HTR-8/SVneo (cell line): ENCODE results near the gene TNK1.
"Not testable (repeated sequence)": the region's sequence is repeated elsewhere in the genome, so short reads cannot be mapped to it uniquely, and the experiment has no call there.

Experiments used
- DNase-seq: peaks from one replicate; pipeline ENCODE4 v3.0.0; 2011; ENCODE audit warnings: low spot score, mixed read lengths; ENCODE audit not compliant: insufficient read length
- FAIRE-seq: peaks from 2 replicates; lab custom pipeline; 2011; peaks lifted over from hg19 to GRCh38; lab: Jason Lieb, UNC

TNK1 gene

GRCh38 chr17:7380855-7381683 is at the start of gene TNK1:
TNK1 (plus strand) TSS chr17:7381089; CDS start chr17:7382927, 1,838 bp downstream.
- DNase-seq: no peak
- FAIRE-seq: no peak

DNA sequence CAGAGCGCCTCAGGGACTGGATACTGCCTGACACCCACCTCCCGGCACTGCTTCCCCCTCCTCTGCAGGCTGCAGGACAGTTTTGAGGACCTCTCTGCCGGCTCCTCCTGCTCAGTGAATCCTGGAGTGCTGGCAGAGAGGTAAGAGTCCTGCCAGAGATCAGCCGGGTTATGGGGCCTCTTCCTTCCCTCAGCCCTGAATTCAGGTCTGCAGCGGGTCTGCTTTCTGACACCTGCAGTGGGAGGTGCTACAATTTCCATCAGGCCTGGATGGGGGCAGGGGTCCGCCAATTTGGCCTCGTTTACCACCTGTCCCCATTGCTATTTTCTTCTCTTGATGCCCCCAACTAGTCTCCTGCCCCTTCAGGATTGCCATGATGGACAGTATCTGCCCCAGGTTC is 48.8 kb upstream of the TNK1 start:
- no peak for DNase-seq
- FAIRE-seq: no peak

- DNase-seq, FAIRE-seq: not testable (repeated sequence)
Measured at GRCh38 chr17:7332600-7333069, 48.3 kb upstream of the TNK1 start.

DNA sequence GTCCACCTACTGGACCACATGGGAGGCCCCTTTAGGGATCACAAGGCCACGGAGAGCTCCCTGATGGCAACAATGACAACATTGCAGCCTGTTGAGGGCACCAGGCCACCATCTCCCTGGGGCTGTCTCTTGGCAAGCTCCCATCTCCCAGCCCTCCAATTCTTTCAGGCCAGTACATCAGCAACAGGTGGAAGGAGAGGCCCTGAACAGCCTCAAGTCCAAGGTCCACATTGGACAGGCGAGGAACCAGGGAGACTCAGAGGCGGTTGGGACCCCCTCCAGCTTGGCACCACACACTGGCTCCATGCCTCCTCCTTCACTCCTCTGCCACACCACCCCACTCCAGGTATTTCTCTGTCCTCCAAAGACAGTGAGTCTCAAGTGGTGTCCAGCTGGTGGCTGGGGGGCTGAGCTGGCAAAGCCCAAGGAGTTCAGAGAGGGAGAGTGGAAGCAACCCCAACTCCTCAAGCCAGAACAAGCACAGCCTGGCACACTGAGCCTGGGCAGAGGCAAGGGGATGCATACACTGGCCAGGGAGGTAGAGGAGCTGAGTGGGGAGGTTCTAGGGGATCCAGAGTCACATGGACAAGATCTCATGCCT is 45.9 kb upstream of the TNK1 start:
- FAIRE-seq (no peak), DNase-seq (no peak)

DNA sequence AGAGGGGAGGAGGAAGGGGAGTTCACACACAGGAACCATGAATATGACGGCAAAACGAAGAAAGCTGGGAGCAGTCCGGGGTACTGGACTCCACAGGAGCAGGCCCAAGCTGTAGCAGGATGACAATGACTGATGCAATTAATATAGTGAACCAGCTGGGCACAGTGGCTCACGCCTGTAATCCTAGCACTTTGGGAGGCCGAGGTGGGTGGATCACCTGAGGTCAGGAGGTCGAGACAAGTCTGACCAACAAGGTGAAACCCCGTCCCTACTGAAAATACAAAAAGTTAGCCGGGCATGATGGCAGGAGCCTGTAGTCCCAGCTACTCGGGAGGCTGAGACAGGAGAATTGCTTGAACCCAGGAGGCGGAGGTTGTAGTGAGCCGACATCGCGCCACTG is 45.1 kb upstream of the TNK1 start:
- DNase-seq, FAIRE-seq: not testable (repeated sequence)

DNA sequence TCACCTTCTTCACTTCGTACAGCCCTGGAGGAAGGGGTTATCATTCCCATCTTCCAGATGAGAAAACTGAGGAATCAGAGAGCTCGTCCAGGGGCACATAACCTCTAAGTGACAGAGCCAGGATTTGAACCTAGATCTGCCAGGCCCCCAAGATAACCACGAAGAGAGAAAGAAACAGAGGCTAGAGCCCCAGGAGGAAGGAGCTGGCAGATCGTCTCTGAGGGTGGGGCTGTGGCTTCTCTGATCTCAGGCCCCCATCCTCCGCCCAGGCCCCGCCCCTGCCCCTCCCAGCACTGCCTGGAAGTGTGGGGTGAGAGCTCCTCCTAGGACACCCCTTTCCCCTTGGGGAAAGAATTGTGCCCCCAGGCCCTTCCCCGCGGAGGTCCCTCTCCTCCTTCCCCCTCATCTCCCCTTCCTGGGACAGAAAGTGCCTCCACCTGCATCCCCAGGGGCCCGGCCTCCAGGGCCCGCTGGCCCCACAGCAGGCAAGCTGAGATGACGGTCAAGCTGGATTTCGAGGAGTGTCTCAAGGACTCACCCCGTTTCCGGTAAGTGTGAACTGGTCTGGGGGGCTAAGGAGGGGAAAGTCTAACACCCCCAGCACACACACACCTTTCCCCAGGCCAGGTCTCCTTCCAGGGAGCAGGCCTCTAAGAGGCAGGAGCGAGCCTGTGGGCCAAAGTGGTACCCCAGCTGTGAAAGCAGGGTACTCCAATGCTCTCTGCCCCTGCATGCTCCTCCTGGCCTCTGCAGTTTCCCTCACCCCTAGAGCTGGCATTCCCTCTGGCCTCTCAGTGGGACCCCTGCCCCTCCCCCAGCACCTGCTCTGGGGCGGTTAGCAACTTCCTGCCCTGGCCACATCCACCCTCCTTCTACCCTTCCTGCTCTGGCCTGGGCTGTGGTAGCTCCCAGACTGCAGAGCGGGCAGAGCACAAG is 44.4 kb upstream of the TNK1 start, which contains the start of gene ACAP1:
Gene ACAP1 (plus strand): TSS at position 290 of the 936 bp plus-strand sequence. CDS start 206 bp downstream, at position 496.
- no peak for FAIRE-seq
- no peak for DNase-seq

- not testable (repeated sequence) for DNase-seq
Measured at GRCh38 chr17:7337600-7337999, 43.3 kb upstream of the TNK1 start.

GRCh38 chr17:7340179-7340578 is 40.7 kb upstream of the TNK1 start:
- FAIRE-seq (no peak), DNase-seq (no peak)

More at GRCh38 chr17:7337600-7337999, 43.3 kb upstream of the TNK1 start:
- FAIRE-seq: not testable (repeated sequence)

DNA sequence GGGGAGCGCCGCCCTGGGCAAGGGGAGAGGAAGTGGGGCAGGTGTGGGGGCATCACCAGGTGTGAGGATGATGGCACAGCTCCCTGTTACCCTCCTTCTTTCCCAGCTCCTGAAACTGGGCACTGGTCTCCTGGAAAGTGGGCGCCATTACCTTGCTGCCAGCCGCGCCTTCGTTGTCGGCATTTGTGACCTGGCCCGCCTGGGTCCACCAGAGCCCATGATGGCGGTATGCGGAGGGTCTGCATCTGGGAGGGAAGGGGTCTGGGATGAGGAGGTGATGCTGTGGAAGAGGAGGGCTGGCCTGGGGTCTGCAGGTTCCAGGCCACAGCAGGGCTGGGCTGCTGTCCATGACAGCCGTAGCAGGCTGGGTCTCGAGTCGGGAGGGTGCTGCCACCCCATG is 39.0 kb upstream of the TNK1 start:
- FAIRE-seq: no peak

GRCh38 chr17:7343250-7343649 is 37.6 kb upstream of the TNK1 start:
- DNase-seq: no peak

More for the DNA sequence above, 39.0 kb upstream of the TNK1 start:
- DNase-seq: no peak

GRCh38 chr17:7346761-7347614 is 33.9 kb upstream of the TNK1 start:
- FAIRE-seq: no peak
- no peak for DNase-seq

More at GRCh38 chr17:7343250-7343649, 37.6 kb upstream of the TNK1 start:
- no peak for FAIRE-seq

DNA sequence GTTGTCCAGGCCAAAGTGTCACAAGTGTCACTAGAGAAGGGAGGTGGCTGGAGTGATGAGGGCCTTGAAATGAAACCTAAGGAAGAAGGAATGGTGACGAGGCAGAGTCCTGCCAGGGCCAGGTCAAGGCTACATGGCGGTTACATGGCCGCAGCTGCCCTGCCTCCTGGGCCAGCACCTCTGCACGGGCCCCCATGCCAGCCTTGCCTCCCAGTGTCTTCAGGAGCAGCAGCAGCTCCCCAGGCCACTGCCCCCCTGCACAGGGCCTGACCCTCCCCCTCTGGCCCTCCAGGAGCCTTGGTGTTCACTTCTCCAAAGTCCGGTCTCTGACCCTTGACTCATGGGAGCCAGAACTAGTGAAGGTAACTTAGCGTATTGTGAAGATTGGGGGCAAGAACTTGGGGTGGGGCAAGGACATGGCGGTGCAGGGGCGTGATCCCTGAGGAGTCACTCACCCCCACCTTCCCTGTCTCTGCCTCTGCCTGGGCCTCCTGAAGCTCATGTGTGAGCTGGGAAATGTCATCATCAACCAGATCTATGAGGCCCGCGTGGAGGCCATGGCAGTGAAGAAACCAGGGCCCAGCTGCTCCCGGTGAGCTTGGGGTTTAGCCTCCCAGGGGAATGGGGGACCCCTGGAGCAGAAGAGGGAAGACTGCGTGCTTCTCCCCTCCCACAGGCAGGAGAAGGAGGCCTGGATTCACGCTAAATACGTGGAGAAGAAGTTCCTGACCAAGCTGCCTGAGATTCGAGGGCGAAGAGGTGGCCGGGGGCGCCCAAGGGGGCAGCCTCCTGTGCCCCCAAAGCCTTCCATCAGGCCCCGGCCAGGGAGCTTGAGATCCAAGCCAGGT is 33.0 kb upstream of the TNK1 start:
- FAIRE-seq: no peak
- DNase-seq: no peak

DNA sequence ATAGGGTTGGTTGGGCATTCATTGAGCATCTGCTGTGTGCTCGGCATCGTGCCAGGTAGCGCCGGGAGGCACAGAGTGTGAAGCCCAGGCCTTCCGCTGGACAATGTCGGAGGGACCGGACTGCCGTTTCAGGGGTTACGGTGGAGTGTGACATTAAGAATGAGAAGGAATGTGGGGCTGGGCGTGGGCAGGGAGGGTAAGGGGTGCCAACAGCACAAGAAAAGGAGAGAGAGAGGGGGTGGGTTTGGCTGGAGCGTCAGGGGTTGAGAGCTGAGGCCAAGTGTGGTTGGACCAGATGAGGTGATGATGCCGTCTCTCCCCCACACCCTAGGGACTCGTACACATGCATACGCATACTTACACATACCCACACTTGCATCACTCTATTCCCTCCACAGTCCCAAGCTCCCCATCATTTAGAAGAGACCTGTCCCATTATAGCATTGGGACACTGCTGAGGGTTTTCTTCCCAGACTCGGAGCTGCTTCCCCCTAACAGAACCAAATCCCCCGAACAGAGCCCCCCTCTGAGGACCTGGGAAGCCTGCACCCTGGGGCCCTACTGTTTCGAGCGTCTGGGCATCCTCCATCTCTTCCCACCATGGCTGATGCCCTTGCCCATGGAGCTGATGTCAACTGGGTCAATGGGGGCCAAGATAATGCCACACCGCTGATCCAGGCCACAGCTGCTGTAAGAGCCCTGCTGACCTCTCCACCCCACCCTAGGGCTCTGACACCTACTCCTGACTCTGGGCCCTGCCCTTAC is 32.2 kb upstream of the TNK1 start:
- FAIRE-seq (no peak), DNase-seq (no peak)

DNA sequence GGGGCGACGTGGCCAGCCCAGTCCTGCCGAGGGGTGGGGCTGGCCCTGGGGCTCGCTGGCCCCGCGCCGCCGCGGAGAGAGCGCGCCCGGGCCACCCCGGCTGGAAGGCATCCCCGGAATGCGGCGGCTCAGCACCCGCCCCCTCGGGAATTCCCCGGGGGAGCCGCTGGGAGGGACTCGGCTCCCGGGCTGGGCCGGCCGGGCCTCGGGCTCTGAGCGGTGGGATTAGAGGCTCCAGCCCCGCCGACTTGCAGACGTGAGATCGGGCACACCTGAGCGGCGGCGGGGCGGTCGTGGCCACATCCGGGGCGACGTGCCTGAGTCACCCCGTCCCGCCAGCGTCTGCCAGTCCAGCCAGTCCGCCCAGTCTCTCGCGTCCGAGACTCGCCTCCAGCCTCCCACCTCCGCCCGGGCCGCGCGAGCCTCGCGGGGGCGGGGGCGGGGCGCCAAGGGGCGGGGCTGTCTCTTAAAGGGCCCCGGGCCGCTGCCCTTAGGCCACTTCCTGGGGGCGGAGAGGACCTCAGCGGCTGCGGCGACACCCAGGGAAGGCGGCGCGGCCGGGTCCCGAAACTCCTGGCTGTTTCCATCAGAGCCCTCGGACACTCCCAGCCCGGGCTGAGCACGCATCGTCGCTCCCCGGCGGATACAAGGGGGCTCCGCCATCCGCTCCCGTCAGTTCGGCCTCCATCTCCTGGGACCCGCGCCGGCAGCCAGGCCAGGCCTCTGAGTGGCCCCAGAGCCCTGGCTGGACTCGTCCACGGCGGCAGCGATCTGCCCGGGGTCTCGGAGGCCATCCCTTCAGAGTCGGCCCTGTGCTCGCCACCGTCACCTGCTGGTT is 29.0 kb upstream of the TNK1 start, which contains the start of gene KCTD11:
Gene KCTD11 (plus strand): TSS at position 498 of the 838 bp plus-strand sequence.
- FAIRE-seq (peak; percentile 92), DNase-seq (peak; percentile 92)

DNA sequence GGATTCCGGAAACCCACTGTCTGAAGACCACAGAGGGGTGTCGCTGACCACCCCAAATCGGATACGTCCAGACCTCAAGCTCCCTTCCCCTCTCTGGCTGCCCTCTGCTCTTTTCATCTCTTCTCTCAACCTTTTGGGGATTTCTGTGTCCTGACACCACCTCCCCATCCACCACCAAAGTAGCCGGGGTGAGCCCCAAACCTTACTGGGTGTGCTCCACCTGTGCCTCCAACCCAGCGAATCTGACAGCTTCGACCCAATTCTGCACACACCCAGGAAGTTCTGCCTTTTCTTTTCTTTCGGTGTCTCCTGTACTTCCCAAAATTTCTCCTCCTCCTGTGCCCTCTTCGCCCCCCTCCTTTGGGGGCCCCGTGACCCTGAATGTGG is 28.4 kb upstream of the TNK1 start:
- DNase-seq (no peak), FAIRE-seq (no peak)

GRCh38 chr17:7352910-7353635 is 27.8 kb upstream of the TNK1 start:
- no peak for FAIRE-seq

More at GRCh38 chr17:7352910-7353635, 27.8 kb upstream of the TNK1 start:
- DNase-seq: no peak
